T-helper 1 cell (primary cell): ENCODE data around the gene TMEM138.

Experiments used
- DNase-seq, 5 donors: peaks; one replicate each; pipeline ENCODE4 v3.0.0-alpha.2; 2012 to 2020

TMEM138 gene

GRCh38 chr11:61342207-61342803 is 19.9 kb upstream of the TMEM138 start:
- DNase-seq, result no peak

GRCh38 chr11:61343792-61344745 is 18.1 kb upstream of the TMEM138 start:
- DNase-seq, result no peak

DNA sequence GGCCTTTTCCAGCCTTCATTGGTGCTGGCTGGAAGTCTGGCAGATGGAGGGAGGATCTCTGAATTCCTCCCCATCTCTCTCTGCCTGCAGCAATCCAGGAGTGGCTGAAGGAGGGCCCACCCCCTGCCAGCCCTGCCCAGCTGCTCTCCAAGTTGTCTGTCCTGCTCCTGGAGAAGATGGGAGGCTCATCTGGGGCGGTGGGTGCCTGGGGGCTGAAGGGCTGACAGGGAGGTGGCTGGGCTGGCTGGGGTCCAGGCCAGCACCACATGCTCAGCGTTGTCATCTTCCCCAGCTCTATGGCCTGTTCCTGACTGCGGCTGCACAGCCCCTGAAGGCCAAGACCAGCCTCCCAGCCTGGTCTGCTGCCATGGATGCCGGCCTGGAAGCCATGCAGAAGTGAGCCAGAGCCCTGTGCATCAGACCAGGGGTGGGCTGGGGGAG is 17.0 kb upstream of the TMEM138 start:
- DNase-seq, result no peak

DNA sequence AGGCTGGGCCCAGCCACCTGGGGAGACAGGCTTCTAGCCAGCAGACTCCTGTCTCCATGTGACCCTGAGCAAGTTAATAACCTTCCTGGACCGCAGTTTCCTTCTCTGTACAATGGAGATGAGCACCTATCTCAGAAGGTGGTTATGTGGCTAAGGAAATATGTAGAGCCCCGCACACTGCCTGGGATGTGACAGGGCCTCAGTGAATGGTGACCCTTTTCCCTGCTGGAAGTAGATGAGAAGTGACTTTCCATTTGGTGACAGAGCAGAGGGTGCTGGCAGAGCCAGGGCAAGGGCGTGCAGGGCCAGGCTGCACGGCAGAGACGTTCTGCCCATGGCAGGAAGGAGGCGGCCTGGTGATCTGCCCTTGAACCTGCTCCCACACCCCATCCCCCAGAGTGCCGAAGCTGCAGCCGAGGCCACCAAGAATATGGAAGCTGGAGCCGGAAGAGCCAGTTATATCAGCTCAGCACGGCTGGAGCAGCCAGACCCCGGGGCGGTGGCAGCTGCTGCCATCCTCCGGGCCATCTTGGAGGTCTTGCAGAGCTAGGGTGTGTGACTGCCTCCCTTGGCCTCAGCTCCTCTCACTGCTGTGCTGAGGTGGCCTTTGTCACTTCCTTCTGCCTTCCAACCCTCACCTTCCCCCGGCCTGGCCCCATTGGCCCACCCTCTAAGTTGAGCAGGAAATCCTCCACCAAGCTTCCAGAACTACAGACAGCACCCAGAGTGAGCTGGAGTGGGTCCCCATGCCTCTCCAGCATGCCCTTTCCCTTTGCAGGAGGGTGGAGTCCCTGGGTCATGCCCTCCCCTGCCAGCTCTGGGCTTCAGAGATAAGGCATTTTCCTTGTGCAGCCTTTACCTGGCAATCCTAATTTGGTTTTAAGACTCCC is 16.0 kb upstream of the TMEM138 start:
- no peak for DNase-seq

- no peak for DNase-seq
These were observed 14.2 kb upstream of the TMEM138 start for GRCh38 chr11:61347916-61348461.

GRCh38 chr11:61349189-61349751 is 12.9 kb upstream of the TMEM138 start:
- no peak for DNase-seq

GRCh38 chr11:61349916-61350315 is 12.3 kb upstream of the TMEM138 start:
- no peak for DNase-seq

- no peak for DNase-seq
These were observed 11.8 kb upstream of the TMEM138 start for GRCh38 chr11:61350336-61350735.

- DNase-seq, result no peak
These were observed 11.4 kb upstream of the TMEM138 start for GRCh38 chr11:61350803-61351202.

DNA sequence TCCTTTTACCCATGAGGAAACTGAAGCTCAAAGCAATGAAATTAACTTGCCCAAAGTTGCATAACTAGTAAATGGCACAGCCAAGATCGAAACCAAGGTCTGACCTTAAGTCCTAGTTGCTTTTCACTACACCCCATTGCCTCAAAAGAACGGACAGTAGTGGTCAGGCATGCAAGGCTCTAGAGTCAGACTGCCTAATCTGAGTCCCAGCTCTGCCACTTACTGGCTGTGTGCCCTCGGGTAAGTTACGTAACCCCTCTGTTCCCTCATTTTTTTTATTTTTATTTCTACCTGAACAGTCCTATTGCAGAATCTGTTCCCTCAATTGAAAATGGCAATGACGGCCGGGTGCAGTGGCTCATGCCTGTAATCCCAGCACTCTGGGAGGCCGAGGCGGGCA is 10.1 kb upstream of the TMEM138 start:
- no peak for DNase-seq

DNA sequence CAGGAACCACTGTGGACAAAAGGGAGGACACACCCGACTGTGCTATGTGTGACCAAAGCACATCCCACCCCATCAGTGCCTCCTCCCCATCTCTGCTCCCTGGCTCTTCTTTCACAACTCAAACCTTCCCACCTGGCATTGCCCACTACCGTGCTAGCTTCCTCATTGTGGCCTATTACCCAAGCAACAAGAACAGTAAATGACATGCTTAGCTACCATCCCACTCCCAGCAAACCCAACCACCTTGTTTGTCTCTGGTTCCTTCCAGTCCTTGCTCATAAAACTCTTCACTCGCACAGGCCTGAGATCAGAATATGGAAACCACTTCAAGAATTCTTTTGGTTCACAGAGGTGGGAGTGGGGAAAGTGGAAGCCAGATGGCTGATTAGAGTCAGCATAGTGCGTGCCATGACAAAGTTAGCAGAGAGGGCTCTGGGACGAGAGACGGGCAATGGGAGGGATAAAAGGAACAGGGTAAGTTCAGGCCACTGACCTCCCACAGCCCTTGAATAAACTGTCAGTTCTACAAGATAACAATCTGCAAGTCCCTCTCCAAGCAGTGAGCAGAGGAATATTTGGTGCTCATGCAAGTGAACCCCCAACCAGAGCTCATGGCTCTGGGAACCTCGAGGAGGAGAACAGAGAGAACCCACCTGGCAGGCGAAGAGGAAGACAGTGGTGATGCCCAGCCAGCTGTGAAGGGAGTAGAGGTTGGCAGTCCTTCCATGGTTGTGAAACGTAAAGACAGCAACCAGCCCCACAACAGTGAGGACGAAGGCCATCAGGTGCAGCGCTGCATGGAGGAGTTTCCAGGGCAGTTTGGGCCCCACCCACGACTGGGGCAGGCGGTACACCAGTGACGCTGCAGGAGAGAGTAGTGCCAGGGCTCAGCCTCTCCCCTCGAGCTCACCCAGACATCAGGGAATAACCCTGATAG is 8.8 kb upstream of the TMEM138 start:
- no peak for DNase-seq

- no peak for DNase-seq
These were observed 8.0 kb upstream of the TMEM138 start for GRCh38 chr11:61354208-61354607.

DNA sequence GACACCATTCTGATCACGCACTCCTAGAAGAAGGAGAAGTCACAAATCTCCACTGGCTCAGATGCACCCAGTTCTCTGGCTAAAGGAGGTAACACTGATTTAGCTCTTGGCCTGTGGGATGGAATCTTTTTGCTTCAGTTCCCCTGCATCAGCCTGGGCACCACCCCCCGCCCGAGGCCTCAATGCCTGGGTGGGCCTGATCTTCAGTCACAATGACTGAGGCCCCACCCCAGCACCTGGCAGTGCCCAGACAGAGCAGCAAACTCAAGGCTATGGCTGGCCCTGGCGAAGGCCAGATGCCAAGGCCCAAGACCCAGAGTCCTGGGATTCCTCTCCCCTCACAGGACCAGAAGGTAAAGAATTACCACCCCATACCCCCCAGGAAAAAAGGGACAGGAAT is 5.5 kb upstream of the TMEM138 start:
- no peak for DNase-seq

- no peak for DNase-seq
These were observed 4.8 kb upstream of the TMEM138 start for GRCh38 chr11:61357233-61357893.

- no peak for DNase-seq
These were observed 4.3 kb upstream of the TMEM138 start for GRCh38 chr11:61357894-61358239.

GRCh38 chr11:61358566-61358965 is 3.6 kb upstream of the TMEM138 start:
- DNase-seq, result no peak

DNA sequence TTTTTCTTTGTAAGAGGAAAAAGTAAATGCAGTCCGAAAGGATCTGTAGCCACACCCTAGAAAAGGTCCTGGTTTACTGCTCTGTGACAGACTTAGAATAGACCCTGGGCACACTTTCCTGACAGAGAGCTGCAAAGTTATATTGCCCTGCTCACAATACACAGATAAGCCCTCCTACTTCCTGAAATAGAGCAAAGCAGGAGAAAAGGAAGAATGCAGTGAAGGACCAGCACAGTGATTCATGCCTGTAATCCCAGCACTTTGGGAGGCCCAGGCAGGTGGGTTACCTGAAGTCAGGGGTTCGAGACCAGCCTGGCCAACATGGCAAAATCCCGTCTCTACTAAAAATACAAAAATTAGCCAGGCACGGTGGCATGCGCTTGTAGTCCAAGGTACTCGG is 2.7 kb upstream of the TMEM138 start:
- no peak for DNase-seq

GRCh38 chr11:61361237-61361740 is 885 bp upstream of the TMEM138 start:
- no peak for DNase-seq

DNA sequence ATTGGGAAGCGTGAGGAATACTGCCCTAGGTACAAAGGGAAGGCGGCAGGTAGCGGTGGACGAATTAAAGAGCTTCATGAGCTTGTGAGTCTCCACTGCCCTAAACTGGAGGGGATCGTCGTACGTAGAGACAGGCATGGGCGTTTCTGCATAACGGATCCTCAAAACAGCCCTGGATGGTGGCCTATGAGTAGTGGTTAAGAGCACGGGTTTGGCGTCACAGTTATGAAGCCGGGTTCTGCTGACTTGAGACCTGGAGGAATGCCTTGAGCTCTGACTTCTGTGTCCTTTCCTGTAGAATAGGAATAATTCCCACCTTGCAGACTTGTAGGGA is 335 bp downstream of the TMEM138 start:
- DNase-seq, result peak in 3 of 5 donors; percentile 19 to 50 (median 32)

- DNase-seq, result no peak
These were observed 2.0 kb downstream of the TMEM138 start for GRCh38 chr11:61364012-61364675.
